Astrocyte of the cerebellum (primary cell): Measurements from ENCODE around the gene EXD3.
"Not testable (repeated sequence)": the region's sequence is repeated elsewhere in the genome, so short reads cannot be mapped to it uniquely, and the experiment has no call there.

ENCODE experiments used
- DNase-seq: peaks from one replicate; pipeline ENCODE4 v3.0.0-alpha.2; 2011; ENCODE audit warnings: low read depth
- H3K4me3 ChIP-seq: 2 replicates; pipeline ENCODE4 v1.5.1; 2011; ENCODE audit warnings: mild to moderate bottlenecking, low read depth, low read length, moderate library complexity
- in situ Hi-C: cut with HindIII; loops from 2 replicates; pipeline ENCODE4 v1.10.0; 2017; ENCODE audit warnings: low sequenced_read_pairs
- TF ChIP-seq, protein P1 (sequence below): IDR thresholded peaks from 2 replicates; pipeline ENCODE4 v1.5.1; 2012; ENCODE audit warnings: low read length, low read depth, moderate library complexity, mild to moderate bottlenecking; ENCODE audit errors: missing control alignments

The EXD3 gene

GRCh38 chr9:137415451-137415850 lies 7.5 kb downstream of the EXD3 start:
- H3K4me3 ChIP-seq: no peak overlapping the region
- DNase-seq: no peak
- in situ Hi-C loops: loop anchor here (5.0 to 10.0 kb wide), 2 partner anchors 51 to 103 kb away; no protein-coding TSS in a partner anchor
- TF ChIP-seq, protein P1, sequence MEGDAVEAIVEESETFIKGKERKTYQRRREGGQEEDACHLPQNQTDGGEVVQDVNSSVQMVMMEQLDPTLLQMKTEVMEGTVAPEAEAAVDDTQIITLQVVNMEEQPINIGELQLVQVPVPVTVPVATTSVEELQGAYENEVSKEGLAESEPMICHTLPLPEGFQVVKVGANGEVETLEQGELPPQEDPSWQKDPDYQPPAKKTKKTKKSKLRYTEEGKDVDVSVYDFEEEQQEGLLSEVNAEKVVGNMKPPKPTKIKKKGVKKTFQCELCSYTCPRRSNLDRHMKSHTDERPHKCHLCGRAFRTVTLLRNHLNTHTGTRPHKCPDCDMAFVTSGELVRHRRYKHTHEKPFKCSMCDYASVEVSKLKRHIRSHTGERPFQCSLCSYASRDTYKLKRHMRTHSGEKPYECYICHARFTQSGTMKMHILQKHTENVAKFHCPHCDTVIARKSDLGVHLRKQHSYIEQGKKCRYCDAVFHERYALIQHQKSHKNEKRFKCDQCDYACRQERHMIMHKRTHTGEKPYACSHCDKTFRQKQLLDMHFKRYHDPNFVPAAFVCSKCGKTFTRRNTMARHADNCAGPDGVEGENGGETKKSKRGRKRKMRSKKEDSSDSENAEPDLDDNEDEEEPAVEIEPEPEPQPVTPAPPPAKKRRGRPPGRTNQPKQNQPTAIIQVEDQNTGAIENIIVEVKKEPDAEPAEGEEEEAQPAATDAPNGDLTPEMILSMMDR: no peak

DNA sequence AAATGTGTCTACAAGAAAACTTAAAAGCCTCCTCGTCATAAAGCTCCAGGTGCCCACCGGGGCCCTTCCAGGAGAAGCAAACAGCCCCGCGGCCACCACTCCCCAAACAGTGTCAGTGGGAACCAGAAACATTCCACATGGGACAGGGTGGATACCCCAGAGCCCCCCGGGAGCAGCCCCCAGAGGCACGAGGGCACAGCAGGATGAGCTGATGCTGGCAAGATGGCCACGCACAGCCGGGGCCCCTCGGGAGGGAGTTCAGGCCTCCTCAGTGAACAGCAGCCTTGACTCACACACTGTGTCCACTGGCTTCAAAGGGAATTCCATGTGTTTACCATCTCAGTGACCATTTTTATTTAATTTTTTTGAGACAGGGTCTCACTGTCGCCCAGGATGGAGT lies 10.5 kb downstream of the EXD3 start:
- DNase-seq: no peak
- in situ Hi-C loops: loop anchor here (5.0 to 10.0 kb wide), 2 partner anchors 48 to 145 kb away; no protein-coding TSS in a partner anchor
- TF ChIP-seq, protein P1: no peak
- no peak overlapping the region for H3K4me3 ChIP-seq

GRCh38 chr9:137411645-137412380 lies 11.1 kb downstream of the EXD3 start:
- peak; percentile 94 for DNase-seq

GRCh38 chr9:137411260-137411644 lies 11.7 kb downstream of the EXD3 start:
- in situ Hi-C loops: loop anchor here (5.0 to 10.0 kb wide), 2 partner anchors 46 to 144 kb away; no protein-coding TSS in a partner anchor
- H3K4me3 ChIP-seq: no peak overlapping the region
- TF ChIP-seq, protein P1: no peak
- DNase-seq: no peak

More at GRCh38 chr9:137411645-137412380, 11.1 kb downstream of the EXD3 start:
- TF ChIP-seq, protein P1: no peak
- in situ Hi-C loops: loop anchor here (5.0 to 10.0 kb wide), 2 partner anchors 47 to 145 kb away; no protein-coding TSS in a partner anchor
- H3K4me3 ChIP-seq: no peak overlapping the region

- H3K4me3 ChIP-seq: no peak overlapping the region
- TF ChIP-seq, protein P1: no peak
- in situ Hi-C loops: loop anchor here (5.0 to 10.0 kb wide), 2 partner anchors 46 to 144 kb away; no protein-coding TSS in a partner anchor
- no peak for DNase-seq
Measured at GRCh38 chr9:137410891-137411249, 12.1 kb downstream of the EXD3 start.

DNA sequence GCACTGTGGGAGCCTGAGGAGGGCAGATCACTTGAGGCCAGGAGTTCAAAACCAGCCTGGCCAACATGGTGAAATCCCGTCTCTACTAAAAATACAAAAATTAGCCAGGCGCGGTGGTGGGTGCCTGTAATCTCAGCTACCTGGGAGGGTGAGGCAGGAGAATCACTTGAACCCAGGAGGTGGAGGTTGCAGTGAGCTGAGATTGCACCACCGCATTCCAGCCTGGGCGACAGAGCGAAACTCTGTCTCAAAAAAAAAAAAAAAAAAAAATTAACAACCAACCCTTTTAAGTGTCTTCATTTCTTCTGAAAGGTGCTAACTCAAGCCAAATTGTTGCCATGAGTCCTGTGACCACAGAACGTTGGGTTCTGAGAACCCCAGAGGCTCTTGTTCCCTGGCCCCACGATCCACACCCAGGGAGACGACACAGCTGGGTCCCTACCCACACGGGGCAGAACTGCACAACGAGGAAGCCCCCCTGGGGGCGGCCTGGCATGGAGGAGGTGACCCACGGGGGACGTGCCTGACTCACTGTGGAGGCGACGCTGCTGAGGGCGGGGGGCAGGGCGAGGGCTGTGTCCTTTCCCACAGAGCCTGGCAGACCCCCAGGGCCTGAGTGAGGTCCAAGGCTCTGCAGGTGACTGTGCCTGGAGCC lies 12.6 kb downstream of the EXD3 start:
- H3K4me3 ChIP-seq, DNase-seq: not testable (repeated sequence)
- in situ Hi-C loops: loop anchor here (5.0 to 10.0 kb wide), 2 partner anchors 46 to 143 kb away; no protein-coding TSS in a partner anchor

GRCh38 chr9:137409515-137409914 lies 13.4 kb downstream of the EXD3 start:
- DNase-seq: no peak
- in situ Hi-C loops: no loop called here
- H3K4me3 ChIP-seq: no peak overlapping the region
- TF ChIP-seq, protein P1: no peak
